Hematopoietic multipotent progenitor cell treated with erythropoietin and hydrocortisone succinate and interleukin-3 and kit ligand, for 6 days (in vitro differentiated cells): Measurements from ENCODE around the gene KRT4.

Experiments
- DNase-seq: peaks from one replicate; pipeline ENCODE4 v3.0.0-alpha.2; 2015

Gene KRT4

GRCh38 chr12:52821826-52822660 lies 8.1 kb upstream of the KRT4 start:
- DNase-seq: no peak

- no peak for DNase-seq
These were observed 7.3 kb upstream of the KRT4 start for GRCh38 chr12:52821071-52821730.

GRCh38 chr12:52820521-52820920 lies 6.6 kb upstream of the KRT4 start:
- DNase-seq: no peak

- no peak for DNase-seq
These were observed 6.0 kb upstream of the KRT4 start for GRCh38 chr12:52819731-52820510.

- DNase-seq: no peak
These were observed 5.0 kb upstream of the KRT4 start for GRCh38 chr12:52818887-52819420.

- no peak for DNase-seq
These were observed 4.5 kb upstream of the KRT4 start for GRCh38 chr12:52818388-52818787.

GRCh38 chr12:52817699-52818238 lies 3.9 kb upstream of the KRT4 start:
- DNase-seq: no peak

- DNase-seq: no peak
These were observed 3.2 kb upstream of the KRT4 start for GRCh38 chr12:52817003-52817698.

- no peak for DNase-seq
These were observed 2.0 kb upstream of the KRT4 start for GRCh38 chr12:52815676-52816588.

- no peak for DNase-seq
These were observed 1.2 kb upstream of the KRT4 start for GRCh38 chr12:52815161-52815560.

GRCh38 chr12:52814710-52815155 lies 817 bp upstream of the KRT4 start:
- DNase-seq: no peak

- DNase-seq: no peak
These were observed 605 bp downstream of the KRT4 start for GRCh38 chr12:52813203-52813819.

GRCh38 chr12:52812749-52813148 lies 1.2 kb downstream of the KRT4 start:
- DNase-seq: no peak

- no peak for DNase-seq
These were observed 1.9 kb downstream of the KRT4 start for GRCh38 chr12:52812073-52812400.

GRCh38 chr12:52811191-52812072 lies 2.5 kb downstream of the KRT4 start:
- DNase-seq: no peak

GRCh38 chr12:52810554-52810953 lies 3.4 kb downstream of the KRT4 start:
- DNase-seq: no peak

- DNase-seq: no peak
These were observed 4.8 kb downstream of the KRT4 start for GRCh38 chr12:52809166-52809565.

GRCh38 chr12:52808573-52809160 lies 5.2 kb downstream of the KRT4 start:
- no peak for DNase-seq
